GM13976 (cell line): ENCODE measurements around the gene XCR1.

Experiments
- DNase-seq: peaks from one replicate; pipeline ENCODE4 v3.0.0; 2012; ENCODE audit warnings: low spot score
- in situ Hi-C: fragments of 300-500 bp; cut with MboI; formaldehyde crosslinking; loops from one replicate; pipeline ENCODE4 v1.12.0; 2022; ENCODE audit warnings: low sequenced_read_pairs, mixed read lengths, inconsistent platforms; ENCODE audit not compliant: unreplicated experiment
- TF ChIP-seq, protein P1 (sequence below): IDR thresholded peaks from 2 replicates; pipeline ENCODE4 v1.5.1; 2012; ENCODE audit warnings: borderline replicate concordance, mild to moderate bottlenecking; ENCODE audit not compliant: insufficient read depth; ENCODE audit errors: extremely low read depth, missing control alignments, control extremely low read depth

Gene XCR1

DNA sequence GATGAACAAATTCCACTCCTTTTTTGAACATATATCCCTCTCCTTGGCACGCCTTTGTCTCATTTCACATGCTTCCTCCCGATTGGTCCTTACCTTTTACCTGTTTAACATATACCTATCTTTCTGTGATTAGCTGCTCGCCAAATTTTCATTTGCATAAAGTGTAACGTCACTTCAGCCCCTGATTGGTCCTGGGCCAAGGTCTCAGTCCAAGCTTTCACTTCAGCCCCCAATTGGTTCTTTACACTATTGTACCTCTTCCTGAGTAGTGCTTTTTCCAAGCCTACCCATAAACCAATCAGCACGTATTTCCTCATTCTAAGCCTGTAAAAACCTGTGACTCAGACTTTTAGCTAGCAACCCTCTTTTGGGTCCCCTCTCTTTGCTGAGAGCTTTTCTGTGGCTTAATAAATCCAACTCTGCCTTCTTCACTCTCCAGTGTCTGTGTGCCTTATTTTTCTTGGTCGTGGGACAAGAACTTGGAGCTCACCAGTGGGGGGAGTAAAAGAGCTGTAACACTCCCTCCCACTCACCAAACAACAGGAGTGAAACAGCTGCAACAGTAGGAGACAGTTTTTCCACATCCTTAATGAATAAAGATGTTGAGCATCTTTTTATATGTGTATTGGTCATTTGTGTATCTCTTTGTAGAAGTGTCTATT is 584 bp upstream of the XCR1 start:
- TF ChIP-seq, protein P1, sequence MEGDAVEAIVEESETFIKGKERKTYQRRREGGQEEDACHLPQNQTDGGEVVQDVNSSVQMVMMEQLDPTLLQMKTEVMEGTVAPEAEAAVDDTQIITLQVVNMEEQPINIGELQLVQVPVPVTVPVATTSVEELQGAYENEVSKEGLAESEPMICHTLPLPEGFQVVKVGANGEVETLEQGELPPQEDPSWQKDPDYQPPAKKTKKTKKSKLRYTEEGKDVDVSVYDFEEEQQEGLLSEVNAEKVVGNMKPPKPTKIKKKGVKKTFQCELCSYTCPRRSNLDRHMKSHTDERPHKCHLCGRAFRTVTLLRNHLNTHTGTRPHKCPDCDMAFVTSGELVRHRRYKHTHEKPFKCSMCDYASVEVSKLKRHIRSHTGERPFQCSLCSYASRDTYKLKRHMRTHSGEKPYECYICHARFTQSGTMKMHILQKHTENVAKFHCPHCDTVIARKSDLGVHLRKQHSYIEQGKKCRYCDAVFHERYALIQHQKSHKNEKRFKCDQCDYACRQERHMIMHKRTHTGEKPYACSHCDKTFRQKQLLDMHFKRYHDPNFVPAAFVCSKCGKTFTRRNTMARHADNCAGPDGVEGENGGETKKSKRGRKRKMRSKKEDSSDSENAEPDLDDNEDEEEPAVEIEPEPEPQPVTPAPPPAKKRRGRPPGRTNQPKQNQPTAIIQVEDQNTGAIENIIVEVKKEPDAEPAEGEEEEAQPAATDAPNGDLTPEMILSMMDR = no peak
- in situ Hi-C loops = no loop called here
- no peak for DNase-seq

DNA sequence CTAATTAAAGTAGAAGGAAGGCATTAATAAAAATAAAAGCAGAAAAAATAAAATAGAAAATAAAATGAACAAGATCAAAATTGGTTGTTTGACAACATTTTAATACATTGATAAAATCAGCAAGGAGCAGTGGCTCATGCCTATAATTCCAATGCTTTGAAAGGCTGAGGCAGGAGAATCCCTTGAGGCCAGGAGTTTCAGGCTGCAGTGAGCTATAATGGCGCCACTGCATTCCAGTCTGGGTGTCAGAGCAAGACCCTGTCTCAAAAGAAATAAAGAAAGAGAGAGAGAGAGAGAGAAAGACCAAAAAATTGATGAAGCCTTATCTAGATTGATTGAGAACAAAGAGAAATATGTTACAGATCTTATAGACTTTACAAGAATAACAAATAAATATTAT is 2.1 kb downstream of the XCR1 start:
- DNase-seq = no peak
- in situ Hi-C loops = no loop called here
- TF ChIP-seq, protein P1 = no peak

DNA sequence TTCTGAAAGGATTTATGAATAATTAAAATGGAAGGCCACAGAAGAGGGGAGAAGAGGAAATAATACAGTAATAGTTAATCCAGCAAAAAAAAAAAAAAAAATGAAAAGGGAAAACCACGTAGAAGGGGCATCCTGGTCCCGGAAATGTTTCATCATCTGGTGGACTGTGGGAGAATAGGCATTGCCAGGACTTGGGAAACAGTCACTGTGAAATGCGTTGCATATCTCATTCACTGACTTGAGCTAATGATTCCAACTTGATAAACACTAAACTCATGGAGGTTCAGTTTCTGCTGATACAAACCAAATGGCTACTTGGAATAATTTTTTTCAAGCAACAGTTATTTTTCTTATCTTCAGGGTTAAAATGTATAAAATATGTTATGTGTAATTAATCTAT is 3.2 kb downstream of the XCR1 start:
- in situ Hi-C loops = no loop called here
- TF ChIP-seq, protein P1 = no peak
- no peak for DNase-seq

DNA sequence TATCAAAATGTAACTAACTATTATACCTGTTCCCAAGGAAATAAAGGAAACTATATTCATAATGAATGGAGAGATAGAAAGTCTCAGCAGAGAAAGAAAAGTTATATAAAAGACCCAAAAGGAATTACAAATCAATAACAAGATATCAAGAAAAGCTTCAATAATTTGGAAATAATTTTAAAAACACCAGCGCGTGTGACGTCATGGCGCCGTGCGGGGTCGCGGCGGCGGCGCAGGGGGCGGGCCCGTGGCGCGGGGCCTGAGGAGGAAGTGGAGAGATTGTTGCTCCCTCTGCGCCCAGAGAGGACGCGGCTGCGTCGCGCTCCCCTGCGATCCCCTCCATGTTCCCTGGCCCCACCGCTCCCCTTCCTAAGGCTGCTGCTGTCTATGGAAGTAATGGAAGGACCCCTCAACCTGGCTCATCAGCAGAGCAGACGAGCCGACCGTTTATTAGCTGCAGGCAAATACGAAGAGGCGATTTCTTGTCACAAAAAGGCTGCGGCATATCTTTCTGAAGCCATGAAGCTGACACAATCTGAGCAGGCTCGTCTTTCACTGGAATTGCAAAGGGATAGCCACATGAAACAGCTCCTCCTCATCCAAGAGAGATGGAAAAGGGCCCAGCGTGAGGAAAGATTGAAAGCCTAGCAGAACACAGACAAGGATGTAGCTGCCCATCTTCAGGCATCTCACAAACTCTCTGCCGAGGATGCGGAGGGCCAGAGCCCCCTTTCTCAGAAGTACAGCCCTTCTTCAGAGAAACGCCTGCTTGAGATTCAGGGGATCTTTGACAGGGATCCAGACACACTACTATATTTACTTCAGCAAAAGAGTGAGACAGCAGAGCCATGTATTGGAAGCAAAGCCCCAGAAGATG is 4.1 kb downstream of the XCR1 start:
- in situ Hi-C loops = no loop called here
- no peak for DNase-seq
- TF ChIP-seq, protein P1 = no peak

DNA sequence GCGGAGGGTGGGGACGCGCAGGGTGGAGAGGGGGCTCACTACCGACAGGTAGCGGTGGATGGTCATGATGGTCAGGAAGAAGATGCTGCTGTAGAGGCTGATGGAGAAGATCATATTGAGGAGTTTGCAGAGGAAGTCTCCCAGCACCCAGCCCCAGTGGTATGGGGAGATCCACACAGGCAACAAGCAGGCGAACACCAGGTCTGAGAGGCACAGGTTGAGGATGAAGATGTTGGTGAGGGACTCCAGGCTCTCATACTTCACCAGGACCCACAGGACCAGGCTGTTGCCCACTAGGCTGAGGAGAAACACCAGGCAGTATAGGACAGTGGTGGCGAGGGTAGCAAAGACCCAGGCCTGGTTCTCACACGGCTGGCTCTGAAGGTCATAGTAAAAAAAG is 5.8 kb downstream of the XCR1 start:
- TF ChIP-seq, protein P1 = no peak
- in situ Hi-C loops = no loop called here
- no peak for DNase-seq

DNA sequence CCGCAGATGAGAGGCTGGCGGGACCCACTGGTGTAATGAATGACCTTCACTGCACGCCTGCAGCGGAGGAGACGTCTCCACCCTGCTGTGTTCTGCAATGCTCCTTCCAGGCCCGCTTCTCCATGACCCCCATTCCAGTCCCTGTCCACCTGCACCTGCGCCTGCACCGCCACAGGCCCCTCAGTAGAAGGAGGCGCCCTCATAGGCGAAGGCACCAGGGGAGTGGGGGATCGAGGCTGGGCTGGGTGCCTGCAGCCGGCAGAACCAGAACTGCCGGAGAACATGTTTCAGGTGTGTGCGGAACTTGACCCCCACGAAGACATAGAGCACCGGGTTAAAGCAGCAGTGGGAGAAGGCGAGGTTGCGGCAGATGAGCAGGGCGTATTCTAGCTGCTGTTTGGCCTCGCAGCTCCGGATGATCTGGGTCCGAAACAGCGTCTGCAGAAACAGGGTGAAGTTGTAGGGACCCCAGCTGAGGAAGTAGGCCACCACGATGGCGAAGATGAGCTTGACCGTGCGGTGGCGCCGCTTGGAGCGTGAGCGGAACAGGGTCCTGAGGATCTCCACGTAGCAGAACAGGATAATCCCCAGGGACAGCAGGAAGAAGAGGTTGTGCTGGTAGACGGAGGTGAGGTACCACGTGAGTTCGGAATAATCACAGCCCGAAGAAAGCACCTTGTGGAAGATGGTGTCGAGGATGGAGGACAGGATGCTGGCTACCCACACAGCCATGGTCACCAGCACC is 6.3 kb downstream of the XCR1 start:
- TF ChIP-seq, protein P1 = no peak
- in situ Hi-C loops = no loop called here
- DNase-seq = no peak
